ENCODE measurements around the gene FGFR1OP2.
"Not testable (repeated sequence)": the region's sequence is repeated elsewhere in the genome, so short reads cannot be mapped to it uniquely, and the experiment has no call there.

Gene FGFR1OP2

GRCh38 chr12:26941215-26941594, 2.9 kb downstream of the FGFR1OP2 start:
- Histone ChIP-seq H3K27ac (ENCODE audit: low read length) (no peak overlapping the region), H3K9me3 (ENCODE audit: insufficient read depth, low read length) (no peaks in the 10 kb centered on the region), H3K4me3 (ENCODE audit: low read length) (no peak overlapping the region), H3K4me2 (ENCODE audit: low read length) (peak overlapping the region; percentile 42), H2AFZ (ENCODE audit: low read depth, low read length) (no peak overlapping the region), H3K4me1 (ENCODE audit: low read length) (peaks cover 33% of the 10 kb centered on the region), H3K27me3 (ENCODE audit: low read depth, low read length) (no peaks in the 10 kb centered on the region), H4K20me1 (ENCODE audit: insufficient read depth, low read length) (0 out of 2 replicates have a peak, but pooled peaks cover 5% of the 10 kb centered on the region), H3K9ac (ENCODE audit: low read length) (no peak overlapping the region), H3K36me3 (replicated peaks; ENCODE audit: low read depth, low read length) (no peaks in the 10 kb centered on the region), H3K79me2 (ENCODE audit: low read length) (peaks cover 95% of the 10 kb centered on the region)
- TF ChIP-seq EZH2phosphoT487 (IDR thresholded peaks at IDR 0.05; ENCODE audit: low read depth): no peak
- TF ChIP-seq, protein P1, sequence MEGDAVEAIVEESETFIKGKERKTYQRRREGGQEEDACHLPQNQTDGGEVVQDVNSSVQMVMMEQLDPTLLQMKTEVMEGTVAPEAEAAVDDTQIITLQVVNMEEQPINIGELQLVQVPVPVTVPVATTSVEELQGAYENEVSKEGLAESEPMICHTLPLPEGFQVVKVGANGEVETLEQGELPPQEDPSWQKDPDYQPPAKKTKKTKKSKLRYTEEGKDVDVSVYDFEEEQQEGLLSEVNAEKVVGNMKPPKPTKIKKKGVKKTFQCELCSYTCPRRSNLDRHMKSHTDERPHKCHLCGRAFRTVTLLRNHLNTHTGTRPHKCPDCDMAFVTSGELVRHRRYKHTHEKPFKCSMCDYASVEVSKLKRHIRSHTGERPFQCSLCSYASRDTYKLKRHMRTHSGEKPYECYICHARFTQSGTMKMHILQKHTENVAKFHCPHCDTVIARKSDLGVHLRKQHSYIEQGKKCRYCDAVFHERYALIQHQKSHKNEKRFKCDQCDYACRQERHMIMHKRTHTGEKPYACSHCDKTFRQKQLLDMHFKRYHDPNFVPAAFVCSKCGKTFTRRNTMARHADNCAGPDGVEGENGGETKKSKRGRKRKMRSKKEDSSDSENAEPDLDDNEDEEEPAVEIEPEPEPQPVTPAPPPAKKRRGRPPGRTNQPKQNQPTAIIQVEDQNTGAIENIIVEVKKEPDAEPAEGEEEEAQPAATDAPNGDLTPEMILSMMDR (IDR thresholded peaks at IDR 0.05; ENCODE audit: low read depth, low read length): no peak

DNA sequence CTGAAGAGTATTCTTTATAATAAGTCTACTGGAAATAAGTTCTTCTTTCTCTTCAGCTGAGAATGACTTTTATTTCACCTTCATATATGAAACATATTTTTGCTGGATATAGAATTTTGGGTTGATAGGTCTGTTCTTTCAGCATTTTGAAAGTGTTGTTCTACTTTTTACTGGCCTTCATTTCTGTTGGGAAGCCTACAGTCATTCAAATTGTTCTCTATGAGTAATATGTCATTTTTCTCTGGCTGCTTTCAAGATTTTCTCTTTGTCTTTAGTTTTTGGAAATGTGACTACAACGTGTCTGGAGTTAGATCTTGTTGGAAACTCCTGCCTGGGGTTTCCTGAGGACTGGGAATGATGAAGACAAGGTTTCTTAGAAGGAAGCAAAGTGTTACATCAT, 10.0 kb downstream of the FGFR1OP2 start:
- Histone ChIP-seq H3K27me3 (ENCODE audit: low read depth, low read length) (no peaks in the 10 kb centered on the region), H2AFZ (ENCODE audit: low read depth, low read length) (no peak overlapping the region), H3K4me2 (ENCODE audit: low read length) (no peak overlapping the region), H4K20me1 (ENCODE audit: insufficient read depth, low read length) (no peaks in the 10 kb centered on the region), H3K36me3 (replicated peaks; ENCODE audit: low read depth, low read length) (peaks cover 7% of the 10 kb centered on the region), H3K4me3 (ENCODE audit: low read length) (no peak overlapping the region), H3K9me3 (ENCODE audit: insufficient read depth, low read length) (0 out of 2 replicates have a peak, but pooled peaks cover 4% of the 10 kb centered on the region), H3K9ac (ENCODE audit: low read length) (no peak overlapping the region), H3K4me1 (ENCODE audit: low read length) (no peaks in the 10 kb centered on the region), H3K79me2 (ENCODE audit: low read length) (peaks cover 66% of the 10 kb centered on the region), H3K27ac (ENCODE audit: low read length) (no peak overlapping the region)
- TF ChIP-seq EZH2phosphoT487 (IDR thresholded peaks at IDR 0.05; ENCODE audit: low read depth): no peak
- TF ChIP-seq, protein P1 (IDR thresholded peaks at IDR 0.05; ENCODE audit: low read depth, low read length): no peak

- no peaks in the 10 kb centered on the region for H4K20me1 ChIP-seq (ENCODE audit: insufficient read depth, low read length)
- H3K79me2 ChIP-seq (ENCODE audit: low read length): peaks cover 21% of the 10 kb centered on the region
- no peak overlapping the region for H3K27ac ChIP-seq (ENCODE audit: low read length)
These were observed 15.2 kb downstream of the FGFR1OP2 start for GRCh38 chr12:26953447-26953846.

GRCh38 chr12:26954027-26954426, 15.8 kb downstream of the FGFR1OP2 start:
- no peak overlapping the region for H2AFZ ChIP-seq (ENCODE audit: low read depth, low read length)
- no peaks in the 10 kb centered on the region for H3K9me3 ChIP-seq (ENCODE audit: insufficient read depth, low read length)
- H3K4me2 ChIP-seq (ENCODE audit: low read length): no peak overlapping the region
- TF ChIP-seq EZH2phosphoT487 (IDR thresholded peaks at IDR 0.05; ENCODE audit: low read depth): no peak
- TF ChIP-seq, protein P1 (IDR thresholded peaks at IDR 0.05; ENCODE audit: low read depth, low read length): no peak
- no peaks in the 10 kb centered on the region for H3K27me3 ChIP-seq (ENCODE audit: low read depth, low read length)
- H3K27ac ChIP-seq (ENCODE audit: low read length): no peak overlapping the region
- no peaks in the 10 kb centered on the region for H3K36me3 ChIP-seq (replicated peaks; ENCODE audit: low read depth, low read length)
- H3K4me1 ChIP-seq (ENCODE audit: low read length): no peaks in the 10 kb centered on the region
- H3K79me2 ChIP-seq (ENCODE audit: low read length): peaks cover 17% of the 10 kb centered on the region
- no peak overlapping the region for H3K9ac ChIP-seq (ENCODE audit: low read length)
- no peaks in the 10 kb centered on the region for H4K20me1 ChIP-seq (ENCODE audit: insufficient read depth, low read length)
- H3K4me3 ChIP-seq (ENCODE audit: low read length): no peak overlapping the region

More at GRCh38 chr12:26953447-26953846, 15.2 kb downstream of the FGFR1OP2 start:
- no peak overlapping the region for H2AFZ ChIP-seq (ENCODE audit: low read depth, low read length)
- no peak overlapping the region for H3K4me2 ChIP-seq (ENCODE audit: low read length)
- H3K4me1 ChIP-seq (ENCODE audit: low read length): no peaks in the 10 kb centered on the region
- no peak overlapping the region for H3K4me3 ChIP-seq (ENCODE audit: low read length)
- H3K9ac ChIP-seq (ENCODE audit: low read length): no peak overlapping the region
- 0 out of 2 replicates have a peak, but pooled peaks cover 2% of the 10 kb centered on the region for H3K9me3 ChIP-seq (ENCODE audit: insufficient read depth, low read length)
- no peaks in the 10 kb centered on the region for H3K27me3 ChIP-seq (ENCODE audit: low read depth, low read length)
- H3K36me3 ChIP-seq (replicated peaks; ENCODE audit: low read depth, low read length): peaks cover 3% of the 10 kb centered on the region
- TF ChIP-seq, protein P1 (IDR thresholded peaks at IDR 0.05; ENCODE audit: low read depth, low read length): no peak
- no peak for TF ChIP-seq EZH2phosphoT487 (IDR thresholded peaks at IDR 0.05; ENCODE audit: low read depth)

GRCh38 chr12:26961391-26961790, 23.1 kb downstream of the FGFR1OP2 start:
- H3K36me3 ChIP-seq (replicated peaks; ENCODE audit: low read depth, low read length); H3K4me1 ChIP-seq (ENCODE audit: low read length); H3K27me3 ChIP-seq (ENCODE audit: low read depth, low read length); H3K4me3 ChIP-seq (ENCODE audit: low read length); H3K79me2 ChIP-seq (ENCODE audit: low read length); H2AFZ ChIP-seq (ENCODE audit: low read depth, low read length); H3K9me3 ChIP-seq (ENCODE audit: insufficient read depth, low read length); H3K4me2 ChIP-seq (ENCODE audit: low read length); H3K9ac ChIP-seq (ENCODE audit: low read length); H3K27ac ChIP-seq (ENCODE audit: low read length); H4K20me1 ChIP-seq (ENCODE audit: insufficient read depth, low read length): not testable (repeated sequence)
